Measurements from ENCODE around the gene MAEL. TPM values are rescaled to one million over a fixed set of nuclear protein-coding genes. Genes with fewer than 3 reads are reported as not detected.

MAEL gene
- total RNA-seq, 1 experiment from 2014 or later = not detected

DNA sequence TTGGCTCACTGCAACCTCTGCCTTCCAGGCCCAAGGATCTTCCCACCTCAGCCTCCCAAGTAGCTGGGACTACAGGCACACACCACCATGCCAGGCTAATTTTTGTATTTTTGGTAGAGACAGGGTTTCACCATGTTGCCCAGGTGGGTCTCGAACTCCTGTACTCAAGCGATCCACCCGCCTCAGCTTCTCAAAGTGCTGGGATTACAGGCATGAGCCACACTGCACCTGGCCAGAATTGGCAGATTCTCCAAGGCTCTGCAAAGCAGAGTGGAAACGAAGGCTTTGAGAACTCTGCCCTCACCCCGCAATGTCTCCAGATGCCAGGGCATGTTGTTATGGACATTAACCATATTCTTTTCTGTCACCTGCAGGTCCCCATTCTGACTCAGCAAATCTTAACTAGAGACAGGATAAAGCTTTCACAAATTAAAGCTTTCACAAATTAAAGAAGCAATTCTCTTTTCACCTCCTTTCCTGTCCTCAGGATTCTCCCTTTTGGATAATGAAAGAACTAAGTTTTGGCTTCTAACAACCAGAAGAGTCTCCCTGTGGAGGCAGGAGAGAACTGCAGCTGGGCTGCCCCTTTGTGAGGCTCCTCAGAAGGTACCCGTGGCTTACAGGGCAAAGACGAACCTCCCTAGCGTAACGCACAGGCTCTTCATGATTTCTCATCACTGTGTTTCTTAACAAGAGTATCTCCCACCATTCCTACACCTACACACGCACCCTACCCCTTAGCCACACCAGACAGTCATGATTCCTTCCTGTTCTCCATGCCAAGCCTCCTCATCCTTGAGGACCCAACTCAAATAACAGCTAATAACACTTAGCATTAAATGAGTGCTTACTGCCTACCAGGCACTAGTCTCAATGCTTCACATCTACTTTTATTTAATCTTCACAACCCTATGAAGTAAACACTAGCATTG lies 71.3 kb downstream of the MAEL start:
- Histone ChIP-seq H3K9ac (ENCODE audit: extremely low read depth, insufficient read length, low read length) (no peak overlapping the region), H3K4ac (ENCODE audit: low read depth, low read length) (no peak overlapping the region), H3K18ac (ENCODE audit: insufficient read length, low read depth, low read length) (no peak overlapping the region), H2BK20ac (ENCODE audit: low read depth, low read length, poor library complexity, severe bottlenecking) (no peak overlapping the region), H3K4me1 (ENCODE audit: insufficient read depth, low read length) (no peaks in the 10 kb centered on the region), H4K8ac (replicated peaks; ENCODE audit: insufficient read length, low read depth, low read length) (no peak overlapping the region), H2AFZ (ENCODE audit: low read length) (no peak overlapping the region), H2AK5ac (ENCODE audit: insufficient read length, low read length) (no peak overlapping the region), H3K23me2 (ENCODE audit: insufficient read length, low read depth, low read length, poor library complexity, severe bottlenecking) (no peaks in the 10 kb centered on the region), H4K91ac (ENCODE audit: insufficient read length, low read depth, low read length) (no peak overlapping the region), H2BK15ac (ENCODE audit: low read depth, low read length) (no peak overlapping the region), H3K4me2 (ENCODE audit: insufficient read depth, insufficient read length, low read length) (no peak overlapping the region), H3K27me3 (ENCODE audit: insufficient read depth, low read length) (no peaks in the 10 kb centered on the region), H3T11ph (ENCODE audit: low read length) (no peak overlapping the region), H4K5ac (ENCODE audit: insufficient read length, low read depth, low read length) (no peak overlapping the region), H3K14ac (ENCODE audit: insufficient read depth, low read length) (no peak overlapping the region), H4K20me1 (ENCODE audit: control insufficient read depth, insufficient read depth, insufficient read length) (no peaks in the 10 kb centered on the region), H2BK120ac (ENCODE audit: low read depth, low read length, poor library complexity, severe bottlenecking) (no peak overlapping the region), H3K9me3 (ENCODE audit: control insufficient read depth, low read depth, low read length) (no peaks in the 10 kb centered on the region), H3K27ac (ENCODE audit: insufficient read length, low read depth, low read length) (no peak overlapping the region), H2BK12ac (ENCODE audit: insufficient read length, low read depth, low read length) (no peak overlapping the region), H3K79me1 (ENCODE audit: insufficient read depth, low read depth, low read length, poor library complexity, severe bottlenecking) (no peaks in the 10 kb centered on the region), H3K56ac (ENCODE audit: insufficient read length, low read depth, low read length) (no peak overlapping the region), H3K23ac (ENCODE audit: insufficient read length, low read depth, low read length) (no peak overlapping the region), H2BK5ac (ENCODE audit: insufficient read length, low read length) (no peak overlapping the region), H3K79me2 (ENCODE audit: insufficient read depth, low read length) (no peaks in the 10 kb centered on the region)
- Mint-ChIP-seq H3K4me1 (peaks cover 7 to 12% of the 10 kb centered on the region in 2 experiments), H3K27me3 (ENCODE audit: low read depth) (peaks cover 1% of the 10 kb centered on the region; the same call in 1 of the 2 replicates), H3K36me3 (ENCODE audit: insufficient read depth in 1 of 3, low read depth in 3 of 3) (no peaks in the 10 kb centered on the region), H3K9me3 (no peaks in the 10 kb centered on the region), H3K27ac (no peak overlapping the region), H3K4me3 (no peak overlapping the region)
- no CpG with 5 or more reads among the region's 10 CpGs for WGBS (ENCODE audit: extremely low coverage, insufficient read length, low lambda C conversion rate)
- TF ChIP-seq CTCF (conservative IDR thresholded peaks at IDR 0.05) = peak; percentile 54
- DNase-seq = peak; percentile 59

Measured in H9 (cell line).